ENCODE results near the gene DMRT2.

Gene DMRT2

GRCh38 chr9:1094749-1095148 lies 44.6 kb downstream of the DMRT2 start:
- DNase-seq (ENCODE audit: low read depth in 2 of 2), result no peak

DNA sequence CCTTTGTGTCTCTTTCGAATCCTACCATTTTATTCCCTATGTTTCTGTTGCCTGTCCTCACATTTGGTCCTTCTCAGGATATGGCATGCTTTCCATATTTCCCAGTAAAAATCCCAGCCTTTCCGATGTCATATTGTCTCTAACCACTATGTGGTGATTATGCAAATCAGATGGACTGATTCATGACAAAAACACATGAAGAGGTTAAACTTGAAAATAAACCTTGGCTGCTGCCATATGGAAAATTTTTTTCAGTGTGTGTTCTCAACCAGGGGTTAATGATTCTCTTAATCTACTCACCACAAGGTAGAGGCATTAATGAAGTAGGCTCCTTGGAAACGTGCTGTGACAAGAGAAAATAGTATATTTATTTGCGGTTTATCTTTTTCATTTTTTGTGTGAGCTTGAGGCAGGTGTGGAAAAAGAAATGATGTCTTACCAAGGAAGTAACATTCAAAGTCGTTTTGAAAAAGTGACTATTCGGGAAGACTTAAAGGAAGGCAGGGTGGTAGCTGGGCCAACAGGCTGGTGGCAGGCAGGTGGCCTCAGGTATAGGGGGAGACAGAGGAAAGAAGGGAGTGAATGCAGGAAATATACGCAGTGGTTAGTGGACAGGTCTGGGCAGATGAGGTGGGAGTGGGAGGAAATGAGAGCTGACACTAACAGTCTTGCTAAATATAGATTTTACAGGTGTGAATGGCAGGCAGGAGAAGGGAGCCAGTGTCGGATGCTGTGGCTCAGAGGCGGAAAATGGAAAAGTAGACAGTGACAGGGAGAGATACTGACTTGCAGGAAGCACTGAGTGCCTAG lies 46.2 kb downstream of the DMRT2 start:
- DNase-seq (ENCODE audit: low read depth in 2 of 2), result no peak

- DNase-seq (ENCODE audit: low read depth in 2 of 2), result no peak
Observed at GRCh38 chr9:1098551-1098950, 48.4 kb downstream of the DMRT2 start.

GRCh38 chr9:1100201-1100600 lies 50.0 kb downstream of the DMRT2 start:
- no peak for DNase-seq (ENCODE audit: low read depth in 2 of 2)

- no peak for DNase-seq (ENCODE audit: low read depth in 2 of 2)
Observed at GRCh38 chr9:1100945-1101344, 50.8 kb downstream of the DMRT2 start.

DNA sequence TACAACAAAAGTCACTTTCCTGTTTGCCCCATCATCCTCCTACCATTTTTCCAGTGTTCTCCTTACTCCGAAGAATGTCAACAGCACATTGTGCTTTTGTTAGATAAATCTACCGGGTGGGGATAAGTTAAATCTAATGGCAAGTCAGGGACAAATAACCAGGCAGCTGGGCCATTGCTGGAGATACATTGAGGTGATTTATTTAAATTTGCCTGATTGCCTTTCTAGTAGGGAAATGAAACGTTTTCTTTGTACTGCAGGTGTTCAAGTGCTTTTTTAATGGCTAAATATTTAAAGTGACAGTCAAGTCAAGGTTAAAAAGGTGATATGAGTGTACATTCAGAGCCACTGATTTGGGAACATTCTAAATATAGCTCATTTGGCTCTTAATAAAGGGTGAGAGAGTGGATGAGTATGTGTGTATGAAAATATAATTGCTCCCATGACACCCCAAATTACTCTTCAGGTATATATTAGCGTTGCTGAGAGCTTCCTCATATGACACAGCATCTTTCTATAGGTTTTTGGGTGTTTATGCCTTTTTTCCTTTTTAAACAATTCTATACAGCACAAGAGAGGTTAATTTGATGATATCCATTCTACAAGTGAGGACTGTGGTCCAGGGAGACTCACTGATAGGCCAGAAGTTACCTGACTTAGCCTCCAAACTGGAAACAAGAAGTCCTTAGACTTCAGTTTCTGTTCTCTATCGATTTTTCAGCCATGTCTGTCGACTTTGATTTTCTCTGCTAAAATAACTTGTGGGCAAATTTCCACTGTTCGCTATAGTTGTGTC lies 51.9 kb downstream of the DMRT2 start:
- DNase-seq (ENCODE audit: low read depth in 2 of 2), result no peak

DNA sequence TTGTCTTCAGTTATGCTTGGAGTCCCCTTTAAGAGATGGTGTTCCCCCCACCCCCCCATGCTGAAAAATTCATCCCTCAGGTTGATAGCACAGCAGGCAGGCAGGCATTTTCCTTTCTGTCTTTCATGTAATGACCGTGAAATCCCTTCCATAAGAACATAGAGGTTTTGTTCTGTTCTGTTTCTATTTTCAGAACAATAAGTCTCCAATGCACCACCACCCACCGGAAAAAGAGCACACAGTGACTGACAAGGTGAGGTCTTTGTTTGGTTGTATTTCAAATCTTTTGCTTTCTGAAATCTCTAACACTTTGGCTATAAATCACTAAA lies 52.4 kb downstream of the DMRT2 start:
- no peak for DNase-seq (ENCODE audit: low read depth in 2 of 2)
